Stomach (tissue), 9 donors: ENCODE results near the gene KCNH5. TPM values are rescaled to one million over a fixed set of nuclear protein-coding genes. Genes with fewer than 3 reads are reported as not detected.

Experiments
- DNase-seq, 2 donors: peaks; one replicate each; pipeline versions ENCODE4 v3.0.0 to v3.0.0-alpha.2; 2013 to 2019
- H3K27ac ChIP-seq, 5 donors: fragments of 200-600 bp in 4 of 5; sonication (generic) in 4 of 5; one replicate each; pipeline ENCODE4 v1.5.1; 2013 to 2019; ENCODE audit warnings: mild to moderate bottlenecking in 1 of 5, moderate library complexity in 1 of 5
- H3K27me3 ChIP-seq, 3 donors: fragments of 200-600 bp; sonication (generic); one replicate each; pipeline ENCODE4 v1.5.1; 2017 to 2019; ENCODE audit warnings: mixed run types in 1 of 3
- H3K36me3 ChIP-seq, 4 donors: fragments of 200-600 bp; sonication (generic); 1 replicate in 3 of 4; 2 replicates in 1 of 4; pipeline ENCODE4 v1.5.1; 2016 to 2019
- H3K4me1 ChIP-seq, 4 donors: fragments of 200-600 bp; sonication (generic); one replicate each; pipeline ENCODE4 v1.5.1; 2016 to 2019
- H3K4me3 ChIP-seq, 4 donors: fragments of 200-600 bp; sonication (generic) in 3 of 4; one replicate each; pipeline ENCODE4 v1.5.1; 2016 to 2019; ENCODE audit warnings: mild to moderate bottlenecking in 1 of 4
- H3K9me3 ChIP-seq, 4 donors: fragments of 200-600 bp; sonication (generic); one replicate each; pipeline ENCODE4 v1.5.1; 2016 to 2019
- CTCF ChIP-seq, 7 experiments: fragments of 450-650 bp in 4 of 7; fragments of 200-600 bp in 3 of 7; sonication (generic) in 3 of 7; IDR thresholded peaks; one replicate each; pipeline ENCODE4 v1.5.1; 2016 to 2019; ENCODE audit warnings: antibody characterized with exemption in 7 of 7, control low read depth in 2 of 7, mild to moderate bottlenecking in 1 of 7
- EP300 ChIP-seq: sonication (generic); formaldehyde crosslinking; IDR thresholded peaks from one replicate; pipeline ENCODE4 v1.6.1; 2017; ENCODE audit warnings: antibody characterized with exemption
- POLR2A ChIP-seq, 4 donors: fragments of 450-650 bp; IDR thresholded peaks; one replicate each; pipeline ENCODE4 v1.6.1; 2016; ENCODE audit warnings: antibody characterized with exemption in 4 of 4, control low read depth in 2 of 4, mild to moderate bottlenecking in 1 of 4, moderate library complexity in 1 of 4
- POLR2AphosphoS5 ChIP-seq, 3 donors: sonication (generic); formaldehyde crosslinking; IDR thresholded peaks; one replicate each; pipeline ENCODE4 v1.6.1; 2016; ENCODE audit warnings: antibody characterized with exemption in 3 of 3
- WGBS, 5 donors: extraction: QIAGEN DNeasy Blood & Tissue Kit in 3 of 5; methylation state at CpG; one replicate each; pipeline versions ENCODE4 v1.1.5 to v1.1.7; 2013 to 2018; 5-methylcytosine and 5-hydroxymethylcytosine counted together
- intact Hi-C: fragments of 100-400 bp; cut with DNase I; formaldehyde crosslinking; loops from one replicate; pipeline ENCODE4 v1.15.1; 2023; ENCODE audit warnings: low total_unique reads
- polyA plus RNA-seq, 3 donors: library from polyadenylated mRNA; stranded (reverse); fragments of 200-250 nt; gene quantifications; one replicate each; pipeline ENCODE4 v1.2.3, GENCODE V29; 2013
- total RNA-seq, 5 donors: library from RNA; depleted of rRNA; stranded (reverse); fragments of >200 nt; gene quantifications; one replicate each; pipeline versions ENCODE4 v1.1.0 to v1.2.3, GENCODE V29; 2014 to 2016
- donor health status: healthy with polysubstance abuse.
- donor health status: Bipolar disorder and iron deficiency.
- donor health status: healthy.

KCNH5 gene
- total and polyA plus RNA-seq, 8 donors = under 0.01 to 0.55 TPM; not detected in 6

- Histone ChIP-seq H3K27ac (no peak overlapping the region), H3K4me3 (no peak overlapping the region), H3K27me3 (no peaks in the 10 kb centered on the region), H3K36me3 (no peaks in the 10 kb centered on the region), H3K9me3 (no peaks in the 10 kb centered on the region), H3K4me1 (no peaks in the 10 kb centered on the region)
- WGBS, 5 donors = 67 to 79% (median 77%) methylated on average over 2 of the region's 2 CpGs
- intact Hi-C loops = no loop called here
- no peak for TF ChIP-seq POLR2A (IDR thresholded peaks at IDR 0.05)
- TF ChIP-seq POLR2AphosphoS5 (IDR thresholded peaks at IDR 0.05) = no peak
- TF ChIP-seq CTCF (IDR thresholded peaks at IDR 0.05) = no peak
- no peak for TF ChIP-seq EP300
- no peak for DNase-seq
These were observed 88.8 kb downstream of the KCNH5 start for GRCh38 chr14:62956413-62956812.

DNA sequence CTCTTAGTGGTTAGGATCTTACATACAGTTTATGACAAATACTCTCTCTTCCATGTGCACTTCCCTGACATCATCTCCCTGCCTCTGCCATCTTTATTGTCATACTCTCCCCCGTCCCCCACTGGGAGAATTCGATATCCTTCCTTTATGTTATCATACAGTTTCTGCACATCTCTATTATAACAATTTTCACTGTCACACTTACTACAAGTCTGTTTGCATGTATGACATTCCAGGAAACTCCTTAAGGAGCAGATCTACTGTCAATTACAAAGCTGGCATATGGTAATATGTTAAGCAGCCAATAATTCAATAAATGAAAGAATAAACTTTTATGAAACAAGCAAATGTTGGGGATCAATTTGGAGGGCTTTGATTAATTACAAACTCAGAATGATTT is 91.1 kb downstream of the KCNH5 start:
- no peaks in the 10 kb centered on the region for H3K27me3 ChIP-seq
- no peak for DNase-seq
- H3K36me3 ChIP-seq = no peaks in the 10 kb centered on the region
- TF ChIP-seq EP300 = no peak
- TF ChIP-seq POLR2AphosphoS5 (IDR thresholded peaks at IDR 0.05) = no peak
- no peak for TF ChIP-seq POLR2A (IDR thresholded peaks at IDR 0.05)
- TF ChIP-seq CTCF (IDR thresholded peaks at IDR 0.05) = no peak
- intact Hi-C loops = no loop called here
- no peak overlapping the region for H3K4me3 ChIP-seq
- 82 to 90% (median 88%) methylated on average over 2 of the region's 2 CpGs for WGBS, 5 donors
- H3K4me1 ChIP-seq = no peaks in the 10 kb centered on the region
- H3K9me3 ChIP-seq = no peaks in the 10 kb centered on the region
- no peak overlapping the region for H3K27ac ChIP-seq

DNA sequence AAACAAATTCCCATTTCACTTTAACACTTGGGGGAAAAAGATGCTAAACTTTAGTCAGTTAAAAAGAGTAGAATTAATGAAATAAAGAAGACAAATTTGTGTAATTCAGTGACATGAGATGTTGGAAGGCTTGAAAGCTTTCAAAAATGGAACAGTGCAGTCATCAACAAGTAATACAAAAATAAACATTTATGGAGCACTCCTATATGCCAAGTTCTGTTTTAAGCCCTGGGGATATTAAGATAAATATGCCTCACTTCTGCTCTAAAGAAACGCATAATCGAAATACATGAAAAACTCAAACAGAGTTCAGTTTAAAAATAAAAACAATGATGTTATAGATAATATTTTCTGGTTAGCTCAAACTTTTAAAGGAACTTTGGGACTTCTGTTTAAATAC is 93.0 kb downstream of the KCNH5 start:
- no peaks in the 10 kb centered on the region for H3K27me3 ChIP-seq
- no peak for DNase-seq
- WGBS, 5 donors = 56 to 79% (median 65%) methylated on average over 2 of the region's 2 CpGs
- no peak overlapping the region for H3K27ac ChIP-seq
- TF ChIP-seq POLR2AphosphoS5 (IDR thresholded peaks at IDR 0.05) (no peak), CTCF (IDR thresholded peaks at IDR 0.05) (no peak), POLR2A (IDR thresholded peaks at IDR 0.05) (no peak), EP300 (no peak)
- no peaks in the 10 kb centered on the region for H3K4me1 ChIP-seq
- H3K4me3 ChIP-seq = no peak overlapping the region
- no peaks in the 10 kb centered on the region for H3K36me3 ChIP-seq
- intact Hi-C loops = no loop called here
- H3K9me3 ChIP-seq = no peaks in the 10 kb centered on the region

GRCh38 chr14:62947301-62947700 is 98.0 kb downstream of the KCNH5 start:
- no peak overlapping the region for H3K27ac ChIP-seq
- peak in 1 of 2 donors; percentile 2 for DNase-seq
- intact Hi-C loops = no loop called here
- no peak for TF ChIP-seq POLR2AphosphoS5 (IDR thresholded peaks at IDR 0.05)
- TF ChIP-seq EP300 = no peak
- no peak for TF ChIP-seq CTCF (IDR thresholded peaks at IDR 0.05)
- no peak for TF ChIP-seq POLR2A (IDR thresholded peaks at IDR 0.05)
- H3K27me3 ChIP-seq = no peaks in the 10 kb centered on the region
- H3K36me3 ChIP-seq = no peaks in the 10 kb centered on the region
- no peaks in the 10 kb centered on the region for H3K4me1 ChIP-seq
- H3K9me3 ChIP-seq = no peaks in the 10 kb centered on the region
- no peak overlapping the region for H3K4me3 ChIP-seq
- WGBS, 5 donors = 61 to 77% (median 63%) methylated on average over 2 of the region's 2 CpGs
